HG03521 (cell line): Measurements from ENCODE around the gene SYNCRIP.
"Not testable (repeated sequence)": the region's sequence is repeated elsewhere in the genome, so short reads cannot be mapped to it uniquely, and the experiment has no call there.

Experiments used
- ATAC-seq: cut with Tn5 transposase; IDR thresholded peaks from one replicate; pipeline ENCODE4 v1.9.1; 2021; ENCODE audit warnings: mild to moderate bottlenecking, moderate library complexity; ENCODE audit not compliant: unreplicated experiment

SYNCRIP gene

DNA sequence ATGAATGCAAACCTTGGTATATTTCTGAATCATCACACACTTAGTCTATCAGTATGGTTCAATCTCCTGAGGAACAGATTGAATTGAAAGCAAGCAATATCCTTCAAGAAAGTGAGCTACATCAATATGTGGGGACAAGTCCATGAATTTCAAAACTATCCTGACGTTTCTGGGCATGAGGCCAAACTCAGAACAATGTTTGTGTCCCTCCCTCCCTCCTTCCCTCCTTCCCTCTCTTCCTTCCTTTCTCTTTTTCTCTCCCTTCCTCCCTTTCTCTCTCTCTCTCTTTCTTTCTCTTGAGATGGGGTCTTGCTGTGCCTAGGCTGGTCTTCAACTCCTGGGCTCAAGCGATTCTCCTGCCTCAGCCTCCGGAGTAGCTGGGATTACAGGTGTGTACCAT, 27.9 kb upstream of the SYNCRIP start:
- ATAC-seq: no peak

DNA sequence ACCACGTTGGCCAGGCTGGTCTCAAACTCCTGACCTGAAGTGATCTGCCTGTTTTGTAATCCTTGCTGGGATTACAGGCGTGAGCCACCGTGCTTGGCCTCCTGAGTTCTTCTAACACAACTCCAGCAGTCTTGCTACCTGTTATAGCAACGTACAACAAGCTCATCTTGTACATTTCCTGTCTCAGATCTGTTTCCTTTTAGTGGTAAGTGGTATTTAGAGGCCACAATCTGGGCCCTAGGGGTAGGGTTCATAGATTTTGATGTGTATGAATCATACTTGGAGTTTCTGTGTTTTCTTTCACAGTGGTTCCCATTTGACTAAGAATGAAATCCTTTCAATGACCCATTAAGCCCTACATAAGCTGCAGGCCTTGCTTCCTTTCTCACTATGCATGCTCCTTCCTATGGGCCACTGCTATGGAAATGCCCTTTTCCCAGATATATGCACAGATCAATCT, 27.1 kb upstream of the SYNCRIP start:
- peak; percentile 98 for ATAC-seq

DNA sequence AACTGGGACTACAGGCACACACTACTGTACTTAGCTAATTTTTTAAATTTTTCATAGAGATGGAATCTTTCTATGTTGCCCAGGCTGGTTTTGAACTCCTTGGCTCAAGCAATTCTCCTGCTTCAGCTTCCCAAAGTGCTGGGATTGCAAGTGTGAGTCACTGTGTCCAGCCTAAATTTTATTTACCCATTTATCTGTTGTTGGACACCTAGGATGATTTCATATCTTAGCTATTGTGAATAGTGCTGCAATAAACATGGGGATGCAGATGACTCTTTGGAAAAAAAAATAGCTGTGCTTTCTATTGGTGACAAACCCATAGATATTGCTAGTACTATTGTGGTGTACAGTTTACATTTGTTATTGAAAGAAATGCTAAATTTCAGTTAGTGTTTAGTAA, 19.6 kb upstream of the SYNCRIP start:
- no peak for ATAC-seq

DNA sequence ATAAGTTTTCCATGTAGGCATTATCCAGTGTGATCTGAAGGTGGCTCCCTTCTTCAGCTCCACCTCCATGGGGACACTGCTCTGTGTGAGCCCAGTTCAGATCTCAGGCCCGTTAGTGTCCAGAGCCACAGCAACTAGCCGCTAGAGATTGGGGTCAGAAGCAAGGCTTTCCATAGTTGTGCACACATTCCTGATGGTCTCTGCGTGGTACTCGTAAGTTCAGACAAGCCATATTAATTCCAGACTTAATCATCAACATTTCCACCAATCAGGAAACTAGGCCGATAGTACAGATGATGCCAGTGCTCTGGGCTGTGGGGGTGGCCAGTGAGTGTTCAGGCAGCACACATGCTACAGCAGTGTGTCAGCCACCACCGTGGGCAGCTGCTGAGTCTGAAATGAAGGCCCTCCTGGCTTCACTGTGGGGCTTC, 17.5 kb upstream of the SYNCRIP start:
- no peak for ATAC-seq

DNA sequence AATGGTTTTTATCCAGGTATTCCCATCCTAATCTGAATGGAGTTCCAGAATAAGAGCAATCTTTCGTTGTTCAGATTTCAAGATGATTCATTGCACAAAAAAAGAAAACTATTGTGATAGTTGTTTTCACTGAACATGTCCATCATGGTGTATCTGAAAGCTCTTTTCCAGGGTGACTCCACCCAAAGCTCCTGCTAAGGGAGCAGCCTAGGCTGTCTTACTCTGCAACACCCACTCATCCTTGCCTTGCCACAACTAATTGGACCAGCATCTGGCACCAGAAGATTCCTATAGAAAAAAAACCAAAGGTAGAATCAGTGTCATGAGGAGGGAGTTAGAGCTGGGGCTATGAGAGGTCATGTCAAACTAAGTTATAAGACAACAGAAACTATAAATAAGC, 7.9 kb upstream of the SYNCRIP start:
- ATAC-seq: no peak

DNA sequence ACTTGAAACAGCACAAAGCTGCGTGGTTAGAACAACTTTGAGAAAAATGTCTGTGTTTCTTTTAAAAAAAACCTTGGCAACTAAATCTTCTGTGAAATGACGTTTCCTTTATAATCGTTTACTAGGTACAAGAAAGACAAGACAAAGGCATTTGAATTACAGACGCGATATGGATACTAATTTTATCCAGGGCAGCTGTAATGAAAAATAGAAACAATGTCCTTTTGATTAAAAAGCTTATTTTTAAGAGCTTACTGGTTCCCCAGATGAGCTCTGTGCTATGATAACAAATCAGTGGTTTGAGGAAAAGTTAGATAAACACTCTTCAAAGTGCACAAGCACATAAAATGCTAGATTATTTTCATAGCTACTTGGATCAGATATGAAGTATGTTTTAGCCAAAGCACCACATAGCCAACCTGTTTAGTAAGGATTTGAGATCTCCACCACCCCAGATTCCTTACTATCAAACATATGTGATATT, 1.6 kb upstream of the SYNCRIP start:
- ATAC-seq: no peak

DNA sequence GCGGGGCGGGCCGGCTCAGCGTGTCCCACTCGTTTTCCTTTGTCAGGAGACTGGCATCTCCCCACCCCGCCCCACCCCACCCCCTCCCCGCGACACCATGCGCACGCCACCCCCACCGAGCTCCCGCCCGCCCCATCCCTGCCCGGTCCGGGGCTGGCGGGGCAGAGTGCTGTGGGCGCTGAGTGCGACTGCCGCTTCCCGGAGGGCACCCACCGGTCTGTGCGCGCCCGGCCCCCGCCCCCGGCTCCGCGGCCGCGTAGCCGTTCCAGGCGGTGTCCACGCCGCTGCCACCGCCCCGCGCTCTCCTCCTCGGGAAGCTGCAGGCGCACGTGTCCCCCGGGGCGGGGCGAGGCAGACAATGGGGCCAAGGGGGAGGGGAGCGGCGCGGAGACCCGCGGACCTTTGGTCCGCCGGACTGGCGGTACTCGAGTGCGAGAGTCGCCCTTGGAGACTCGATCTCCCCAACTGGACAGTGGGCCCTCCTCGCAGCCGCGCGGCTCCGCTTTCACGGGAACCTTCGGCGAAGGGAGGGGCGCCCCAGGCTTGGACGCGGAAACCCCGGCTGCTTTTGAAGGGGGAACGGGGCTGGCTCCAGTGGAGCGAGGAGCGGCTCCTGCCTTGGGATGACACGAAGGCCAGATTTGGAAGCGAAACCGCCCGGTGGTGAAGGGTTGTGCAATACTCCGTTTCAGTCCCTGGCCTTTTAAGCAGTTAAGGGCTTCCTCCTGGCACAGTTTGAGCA, 1.0 kb upstream of the SYNCRIP start:
- peak; percentile 36 for ATAC-seq

DNA sequence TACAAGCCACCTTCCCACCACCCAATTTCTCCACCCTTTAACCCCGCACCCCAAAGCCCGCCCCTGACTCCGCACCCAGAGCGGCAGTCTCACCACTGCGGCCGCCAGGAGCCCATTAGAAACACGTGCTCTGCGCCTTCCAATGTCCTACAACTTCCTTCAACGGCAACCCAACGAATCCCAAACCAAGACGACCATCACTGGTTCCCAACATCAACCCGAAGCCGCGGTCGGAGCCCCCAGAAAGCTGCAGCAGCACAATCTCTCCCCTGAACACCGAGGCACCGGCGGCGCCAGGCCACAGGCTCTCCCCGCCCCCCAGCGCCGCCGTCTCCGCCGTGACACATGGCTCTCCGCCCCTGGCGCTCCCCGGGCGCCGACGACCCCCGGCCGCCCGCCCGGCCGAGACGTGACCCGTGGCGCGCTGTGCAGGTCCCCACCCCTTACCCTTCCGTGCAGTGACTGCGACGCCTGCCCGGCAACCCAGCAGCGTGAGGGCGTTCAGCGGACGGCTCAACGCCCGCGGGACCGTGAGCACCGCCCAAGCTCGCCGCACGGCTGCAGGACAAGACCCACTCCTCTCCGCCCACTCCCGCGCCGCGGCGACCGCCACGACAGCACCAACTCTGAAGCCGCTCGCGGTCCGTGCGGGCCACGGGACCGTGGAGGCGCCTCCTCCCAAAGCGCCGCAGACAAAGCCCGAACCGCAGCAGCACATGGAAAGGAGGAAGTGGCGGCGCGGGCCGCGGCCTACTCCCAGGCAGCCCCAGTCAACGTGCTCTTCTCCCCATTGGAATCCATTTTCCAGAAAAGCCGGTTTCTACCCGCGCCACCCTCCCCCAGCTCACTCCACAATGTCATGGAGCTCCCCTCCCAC, 551 bp downstream of the SYNCRIP start:
- no peak for ATAC-seq

DNA sequence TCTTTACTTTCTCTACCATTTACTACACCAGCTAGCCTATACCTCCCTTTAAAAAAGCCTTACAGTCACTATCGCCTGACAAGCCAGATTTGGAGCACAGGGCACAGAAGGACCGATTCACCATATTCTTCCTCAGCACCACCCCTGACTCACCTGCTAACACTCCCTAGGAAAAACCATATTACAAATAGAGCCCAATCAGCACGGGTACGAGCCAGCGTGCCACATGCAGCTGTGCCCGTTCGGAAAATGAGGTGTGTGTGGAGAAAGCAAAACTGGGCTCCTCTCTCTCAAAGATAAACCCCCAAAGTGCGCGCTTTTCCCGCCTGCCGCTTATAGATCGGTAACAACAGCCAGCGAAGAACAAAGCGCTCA, 1.2 kb downstream of the SYNCRIP start:
- ATAC-seq: no peak

DNA sequence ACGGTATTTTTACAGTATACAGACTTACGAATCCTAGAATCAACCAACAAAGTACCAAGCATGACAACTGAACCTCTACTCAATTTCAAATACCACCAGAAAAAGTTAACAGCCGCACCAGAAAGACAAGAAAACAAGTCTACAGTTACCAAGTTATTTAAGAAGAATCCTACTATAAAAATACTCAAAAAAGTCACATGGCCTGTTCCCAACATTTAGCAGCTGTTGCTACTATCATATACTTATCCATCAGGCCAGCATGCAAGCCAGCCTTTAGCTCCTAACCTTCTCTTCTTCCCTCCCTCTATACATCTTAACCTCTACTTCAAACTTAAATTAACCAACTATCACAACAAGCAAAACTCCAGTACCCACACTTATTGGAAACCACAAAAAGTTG, 1.9 kb downstream of the SYNCRIP start:
- no peak for ATAC-seq

DNA sequence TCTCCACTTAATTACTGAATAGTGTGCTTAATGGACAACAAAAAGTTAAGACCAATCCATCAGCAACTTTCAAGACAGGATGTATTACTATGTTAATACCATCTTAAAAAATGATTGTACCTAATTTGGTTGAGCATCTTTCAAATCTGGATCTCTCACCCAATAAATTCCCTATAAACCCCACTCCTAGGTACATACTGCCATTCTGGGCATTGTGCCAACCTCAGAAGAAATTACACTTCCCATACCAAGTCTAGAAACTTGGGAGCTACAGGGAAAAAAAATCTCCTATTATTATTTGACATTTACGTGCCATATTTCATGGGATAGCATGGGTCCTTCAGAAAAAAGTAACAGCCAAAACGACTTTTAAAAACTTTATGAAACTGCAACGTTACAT, 5.1 kb downstream of the SYNCRIP start:
- no peak for ATAC-seq

DNA sequence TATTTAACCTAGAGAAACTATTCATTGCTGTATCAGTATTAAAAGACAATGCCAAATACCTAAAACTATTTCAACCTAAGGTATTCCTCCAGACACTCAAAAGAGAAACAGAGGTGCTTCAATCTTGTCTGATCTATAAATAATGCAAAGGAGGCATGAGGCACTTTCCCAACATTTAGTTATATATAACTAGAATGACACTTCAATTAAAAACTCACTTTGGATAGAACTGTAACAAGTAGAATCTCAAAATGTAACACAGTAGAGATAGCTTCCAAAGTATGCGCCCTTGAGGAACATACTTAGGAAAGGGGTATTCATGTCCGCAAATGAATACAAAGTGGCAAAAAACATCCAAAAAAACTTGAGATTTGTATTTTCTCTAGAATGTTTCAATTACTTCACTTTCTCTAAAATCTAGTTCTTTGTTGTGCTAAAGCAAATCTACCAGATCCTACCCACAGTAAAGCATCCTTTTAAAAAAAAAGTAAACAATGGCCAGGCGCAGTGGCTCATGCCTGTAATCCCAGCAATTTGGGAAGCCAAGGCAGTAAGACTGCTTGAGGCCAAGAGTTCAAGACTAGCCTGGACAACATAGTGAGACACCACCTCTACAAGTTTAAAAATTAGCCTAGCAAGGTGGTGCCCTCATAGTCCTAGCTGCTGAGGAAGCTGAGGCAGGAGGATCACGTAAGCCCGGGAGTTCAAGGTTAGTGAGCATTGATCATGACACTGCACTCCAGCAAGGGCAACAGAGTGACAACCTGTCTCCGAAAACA, 10.3 kb downstream of the SYNCRIP start:
- no peak for ATAC-seq

DNA sequence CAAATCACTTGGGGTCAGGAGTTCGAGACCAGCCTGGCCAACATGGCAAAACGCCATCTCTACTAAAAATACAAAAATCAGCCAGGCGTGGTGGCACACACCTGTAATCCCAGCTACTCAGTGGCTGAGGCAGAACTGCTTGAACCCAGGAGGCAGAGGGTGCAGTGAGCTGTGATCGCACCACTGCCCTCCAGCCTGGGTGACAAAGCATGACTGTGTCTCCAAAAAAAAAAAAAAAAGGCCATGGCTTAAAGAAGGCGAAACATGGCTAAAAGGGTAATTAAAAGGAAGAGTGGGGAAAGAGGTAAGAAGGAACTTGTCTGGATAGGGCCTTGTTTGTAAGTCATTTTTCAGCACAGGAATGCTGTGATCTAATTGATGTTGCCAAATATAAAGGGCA, 11.6 kb downstream of the SYNCRIP start:
- ATAC-seq: not testable (repeated sequence)

DNA sequence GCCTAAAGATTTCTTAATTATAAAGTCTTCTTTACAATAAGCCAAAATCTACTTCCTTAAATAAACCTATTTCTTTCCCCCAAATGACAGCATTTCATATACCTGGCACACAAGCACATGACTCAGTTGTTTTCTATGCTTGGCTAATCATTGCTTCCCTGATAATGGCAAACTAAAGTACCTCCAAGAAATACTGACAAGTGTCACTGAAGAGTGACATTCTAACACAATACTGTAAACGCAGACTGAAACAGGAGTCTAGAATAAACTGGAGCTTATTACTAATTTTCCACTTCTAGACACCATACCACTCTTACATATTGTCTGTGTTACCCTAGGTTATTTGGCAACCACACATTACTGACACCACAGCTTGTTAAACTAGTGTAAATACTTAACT, 14.3 kb downstream of the SYNCRIP start:
- no peak for ATAC-seq

DNA sequence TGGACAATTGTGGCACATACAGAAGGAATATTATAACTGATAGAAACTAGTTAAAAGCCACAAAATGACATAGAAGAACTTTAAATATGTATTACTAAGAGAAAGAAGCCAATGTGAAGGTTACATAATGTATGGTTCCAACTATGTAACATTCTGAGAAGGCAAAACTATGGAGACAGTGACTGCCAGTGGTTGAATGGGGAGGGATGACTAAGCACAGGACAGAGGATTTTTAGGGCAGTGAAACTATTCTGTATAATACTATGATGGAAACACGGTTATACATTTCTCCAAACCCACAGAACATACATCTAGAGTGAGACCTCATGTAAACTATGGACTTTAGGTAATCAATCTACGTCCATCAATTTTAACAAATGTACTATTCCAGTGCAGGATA, 22.4 kb downstream of the SYNCRIP start:
- no peak for ATAC-seq

DNA sequence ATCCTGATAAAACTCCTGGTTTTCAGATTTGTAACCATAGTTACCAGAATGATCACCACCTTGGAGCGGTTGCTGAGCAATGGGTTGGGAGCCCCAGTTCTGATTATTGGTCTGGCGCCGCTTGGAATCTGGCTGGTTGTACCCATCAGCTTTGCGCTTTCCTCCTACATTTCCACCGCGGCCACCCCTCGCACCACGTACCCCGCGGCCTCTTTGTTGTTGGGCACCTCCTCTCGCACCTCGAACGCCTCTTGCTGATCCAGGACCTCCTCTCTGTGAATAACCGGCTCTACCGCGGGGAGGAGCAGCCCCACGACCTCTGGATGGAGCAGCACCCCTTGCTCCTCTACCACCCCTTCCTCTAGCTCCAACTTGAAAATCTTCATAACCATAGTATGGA, 27.9 kb downstream of the SYNCRIP start:
- ATAC-seq: no peak

DNA sequence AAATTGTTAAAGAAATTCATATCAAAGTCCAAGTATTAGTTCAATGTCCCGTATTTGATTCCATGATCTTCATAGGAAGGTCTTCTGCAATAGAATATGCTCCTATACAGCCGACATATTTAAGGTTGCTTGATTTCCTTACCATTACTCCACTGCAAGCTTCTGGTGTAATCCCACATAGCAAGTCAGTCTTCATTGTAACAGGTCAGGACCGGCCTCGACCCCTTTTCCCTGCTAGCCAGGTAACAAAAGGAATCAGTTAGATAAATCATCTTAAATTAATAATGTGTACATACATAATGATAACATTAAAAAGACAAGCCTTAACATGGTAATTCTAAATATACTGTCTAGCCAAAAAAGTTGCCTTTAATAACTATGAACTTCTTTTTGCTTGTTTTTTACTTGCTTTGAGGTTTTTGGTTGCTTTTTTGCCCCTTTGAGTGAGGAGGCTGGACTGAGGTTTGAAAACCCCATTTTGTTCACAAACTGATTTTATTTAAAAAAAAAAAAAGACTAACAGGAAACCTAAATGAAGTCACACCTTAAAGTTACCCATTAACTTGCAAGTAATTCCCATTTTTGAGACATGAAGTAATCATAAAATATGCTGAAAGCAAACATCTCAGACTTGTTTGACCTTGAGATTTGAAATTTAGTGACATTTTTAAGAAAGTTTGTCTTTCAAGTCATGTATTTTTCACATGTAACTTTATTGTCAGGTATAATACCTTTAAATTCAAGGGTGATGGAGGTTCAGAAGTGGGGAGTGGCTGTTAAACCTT, 29.8 kb downstream of the SYNCRIP start:
- no peak for ATAC-seq

DNA sequence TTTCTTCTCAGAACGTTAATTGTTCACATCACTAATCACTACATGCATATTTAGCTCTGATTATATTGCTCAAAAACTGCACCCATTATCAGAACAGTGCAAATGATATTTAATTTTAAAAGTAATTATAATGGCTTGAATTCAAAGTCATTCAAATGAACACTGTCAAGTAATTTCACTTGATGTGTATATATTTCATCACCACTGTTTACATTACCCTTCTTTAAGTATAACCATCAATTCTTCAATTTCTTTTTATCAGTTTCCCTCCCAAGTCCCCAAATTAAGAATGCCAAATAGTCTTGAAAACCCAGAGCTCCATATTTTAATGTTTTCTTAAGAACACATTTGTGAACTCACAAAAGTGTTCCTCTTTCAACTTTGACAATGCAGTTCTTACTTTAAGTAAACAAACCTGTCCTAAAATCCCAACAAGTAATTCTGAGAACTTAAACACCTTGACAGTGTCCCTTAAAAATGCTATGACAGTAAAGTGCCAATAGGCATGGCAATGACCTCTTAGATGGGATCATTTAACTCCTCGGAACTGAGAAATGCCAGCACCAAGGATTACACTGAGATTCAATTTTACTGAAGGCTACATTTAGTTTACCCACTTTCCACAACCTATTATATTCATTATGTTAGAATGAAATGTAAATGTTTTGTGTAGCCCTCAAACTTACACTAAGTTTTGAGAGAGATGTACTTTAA, 32.3 kb downstream of the SYNCRIP start:
- no peak for ATAC-seq

DNA sequence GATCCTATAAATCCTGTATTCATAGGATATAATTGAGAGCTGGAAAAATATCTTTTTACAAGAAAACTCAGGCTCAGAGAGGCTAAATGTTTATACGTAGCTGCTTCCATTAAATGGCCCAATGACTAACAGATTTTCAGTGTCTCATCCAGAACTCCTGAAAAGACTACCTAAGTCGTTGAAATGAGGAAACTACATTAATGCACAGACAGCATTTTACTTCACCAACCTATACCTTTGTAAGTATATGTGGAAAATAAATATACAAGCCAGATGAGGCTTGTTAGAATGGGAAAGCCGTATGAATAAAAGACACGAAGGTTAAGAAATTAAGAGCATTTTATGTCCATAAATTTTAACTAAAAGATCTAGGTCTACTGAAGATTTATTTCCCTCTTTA, 40.6 kb downstream of the SYNCRIP start:
- no peak for ATAC-seq
